Panc1 (cell line): Measurements from ENCODE around the gene BRF1. TPM values are rescaled to one million over a fixed set of nuclear protein-coding genes. Genes with fewer than 3 reads are reported as not detected.

Source experiments
- ATAC-seq: fragments of 200-7000 bp; cut with Tn5 transposase; 2 replicates; pipeline ENCODE4 v1.9.1; 2020; ENCODE audit warnings: mild to moderate bottlenecking, moderate library complexity
- BruUV-seq: library from RNA; stranded (reverse); fragments of 400-500 nt; replicated peaks from 2 replicates; lab custom pipeline; 2021; lab: Mats Ljungman, UMichigan
- CTCF ChIA-PET: fragments of 300-600 bp; sonication (Branson Sonifier 250); formaldehyde crosslinking; loops from one replicate; lab custom pipeline; 2022; ENCODE audit warnings: antibody characterized with exemption; lab: Charles Lee
- POLR2A ChIA-PET: fragments of 300-600 bp; sonication (Branson Sonifier 250); formaldehyde crosslinking; loops from one replicate; lab custom pipeline; 2022; ENCODE audit warnings: antibody characterized with exemption; lab: Charles Lee
- DNase-seq: peaks from one replicate; pipeline ENCODE4 v3.0.0-alpha.2; 2010; ENCODE audit warnings: low read depth, low spot score
- H3K27ac ChIP-seq: 2 replicates; pipeline ENCODE4 v1.5.1; 2011; ENCODE audit warnings: mild to moderate bottlenecking, low read length, inconsistent platforms
- H3K27me3 ChIP-seq: fragments of 200-500 bp; sonication (Bioruptor generic); 2 replicates; pipeline ENCODE4 v1.6.0; 2014; ENCODE audit warnings: low read length, inconsistent platforms; ENCODE audit not compliant: control insufficient read depth, insufficient read depth
- H3K36me3 ChIP-seq: fragments of 200-500 bp; sonication (Bioruptor generic); 2 replicates; pipeline ENCODE4 v1.5.1; 2014; ENCODE audit warnings: inconsistent platforms, mild to moderate bottlenecking, low read length, moderate library complexity; ENCODE audit not compliant: control insufficient read depth, insufficient read depth
- H3K4me1 ChIP-seq: 2 replicates; pipeline ENCODE4 v1.5.1; 2011; ENCODE audit warnings: inconsistent platforms, mild to moderate bottlenecking, low read length, moderate library complexity; ENCODE audit not compliant: control insufficient read depth, insufficient read depth
- H3K4me3 ChIP-seq, 2 experiments: 2 replicates each; pipeline ENCODE4 v1.5.1; 2011 to 2012; ENCODE audit warnings: low read depth in 2 of 2, low read length in 2 of 2, mild to moderate bottlenecking in 2 of 2, inconsistent platforms in 1 of 2, moderate library complexity in 1 of 2
- H3K9me3 ChIP-seq: fragments of 200-500 bp; sonication (Bioruptor generic); 2 replicates; pipeline ENCODE4 v1.5.1; 2014; ENCODE audit warnings: low read depth, mild to moderate bottlenecking, inconsistent platforms, low read length, moderate library complexity; ENCODE audit not compliant: control insufficient read depth, insufficient read depth
- CTCF ChIP-seq: fragments of 450-650 bp; IDR thresholded peaks from 2 replicates; pipeline ENCODE4 v1.5.1; 2017; ENCODE audit warnings: mild to moderate bottlenecking
- POLR2AphosphoS5 ChIP-seq: IDR thresholded peaks from 2 replicates; pipeline ENCODE4 v1.6.1; 2012; ENCODE audit warnings: mild to moderate bottlenecking, low read depth, low read length, moderate library complexity
- REST ChIP-seq, 2 experiments: IDR thresholded peaks; 2 replicates each; pipeline ENCODE4 v1.6.1; 2011 to 2012; ENCODE audit warnings: low read depth in 2 of 2, control low read depth in 1 of 2, low read length in 1 of 2, mild to moderate bottlenecking in 1 of 2, moderate library complexity in 1 of 2; ENCODE audit not compliant: insufficient read depth in 1 of 2
- SIN3A ChIP-seq: IDR thresholded peaks from 2 replicates; pipeline ENCODE4 v1.6.1; 2012; ENCODE audit warnings: low read depth, mild to moderate bottlenecking, low read length, moderate library complexity, borderline replicate concordance; ENCODE audit not compliant: insufficient read depth
- TCF7L2 ChIP-seq: IDR thresholded peaks from 2 replicates; pipeline ENCODE4 v1.6.1; 2011; ENCODE audit warnings: mild to moderate bottlenecking, low read depth, low read length, inconsistent platforms
- in situ Hi-C: cut with HindIII; loops from 2 replicates; pipeline ENCODE4 v1.10.0; 2016; ENCODE audit warnings: low sequenced_read_pairs, low pct_unique_long_range_greater_than_20kb
- intact Hi-C: fragments of 100-400 bp; cut with micrococcal nuclease; formaldehyde crosslinking; loops from one replicate; pipeline ENCODE4 v1.10.0; 2022; ENCODE audit not compliant: unreplicated experiment
- total RNA-seq: library from RNA; stranded (reverse); gene quantifications from one replicate; pipeline ENCODE4 v1.2.1, GENCODE V29; 2021; ENCODE audit not compliant: unreplicated experiment

The BRF1 gene
- total RNA-seq, 1 experiment from 2014 or later = 25.0 TPM

GRCh38 chr14:105324871-105325270 lies 24.1 kb upstream of the BRF1 start:
- no peak overlapping the region for H3K4me3 ChIP-seq
- POLR2A ChIA-PET = no interaction called here
- CTCF ChIA-PET = no interaction called here
- no peak for ATAC-seq
- no peaks in the 10 kb centered on the region for H3K27me3 ChIP-seq
- no peaks in the 10 kb centered on the region for H3K36me3 ChIP-seq
- intact Hi-C loops = no loop called here
- H3K4me1 ChIP-seq = no peaks in the 10 kb centered on the region
- no peaks in the 10 kb centered on the region for H3K9me3 ChIP-seq
- TF ChIP-seq POLR2AphosphoS5 (no peak), CTCF (no peak), REST (IDR thresholded peaks at IDR 0.05; ENCODE audit: insufficient read depth in 1 of 2, low read depth in 2 of 2, low read length in 1 of 2) (no peak), TCF7L2 (no peak), SIN3A (no peak)
- H3K27ac ChIP-seq = no peak overlapping the region
- BruUV-seq = no TSS peak
- DNase-seq = no peak
- in situ Hi-C loops = no loop called here

GRCh38 chr14:105324080-105324778 lies 23.4 kb upstream of the BRF1 start:
- DNase-seq (no peak), ATAC-seq (no peak)
- in situ Hi-C loops (no loop called here), intact Hi-C loops (no loop called here)
- BruUV-seq = no TSS peak
- ChIA-PET POLR2A (no interaction called here), CTCF (no interaction called here)
- no peak overlapping the region for H3K27ac ChIP-seq
- no peaks in the 10 kb centered on the region for H3K36me3 ChIP-seq
- H3K9me3 ChIP-seq = no peaks in the 10 kb centered on the region
- H3K4me1 ChIP-seq = no peaks in the 10 kb centered on the region
- no peak overlapping the region for H3K4me3 ChIP-seq
- no peaks in the 10 kb centered on the region for H3K27me3 ChIP-seq
- no peak for TF ChIP-seq CTCF
- TF ChIP-seq TCF7L2 = no peak
- no peak for TF ChIP-seq SIN3A
- TF ChIP-seq REST (IDR thresholded peaks at IDR 0.05; ENCODE audit: insufficient read depth in 1 of 2, low read depth in 2 of 2, low read length in 1 of 2) = no peak
- no peak for TF ChIP-seq POLR2AphosphoS5
